ENCODE measurements around the gene ZNF438.

ZNF438 gene

GRCh38 chr10:30821994-30822692 is 209.5 kb downstream of the ZNF438 start:
- DNase-seq: no peak

GRCh38 chr10:30821261-30821993 is 210.2 kb downstream of the ZNF438 start:
- no peak for DNase-seq

GRCh38 chr10:30820261-30820991 is 211.2 kb downstream of the ZNF438 start:
- DNase-seq: no peak

- no peak for DNase-seq
Measured at GRCh38 chr10:30819341-30820181, 212.1 kb downstream of the ZNF438 start.

- no peak for DNase-seq
Measured at GRCh38 chr10:30818854-30819253, 212.8 kb downstream of the ZNF438 start.

GRCh38 chr10:30818010-30818660 is 213.5 kb downstream of the ZNF438 start:
- no peak for DNase-seq

GRCh38 chr10:30817541-30817940 is 214.1 kb downstream of the ZNF438 start:
- DNase-seq: no peak

GRCh38 chr10:30816820-30817171 is 214.9 kb downstream of the ZNF438 start:
- no peak for DNase-seq

GRCh38 chr10:30816159-30816819 is 215.4 kb downstream of the ZNF438 start:
- DNase-seq: no peak

- DNase-seq: no peak
Measured at GRCh38 chr10:30813872-30814481, 217.7 kb downstream of the ZNF438 start.

GRCh38 chr10:30812018-30812851 is 219.4 kb downstream of the ZNF438 start:
- DNase-seq: no peak

- DNase-seq: no peak
Measured at GRCh38 chr10:30811276-30812017, 220.2 kb downstream of the ZNF438 start.

- DNase-seq: no peak
Measured at GRCh38 chr10:30810416-30810815, 221.2 kb downstream of the ZNF438 start.

GRCh38 chr10:30806850-30807249 is 224.8 kb downstream of the ZNF438 start:
- DNase-seq: no peak

GRCh38 chr10:30805061-30805460 is 226.6 kb downstream of the ZNF438 start:
- no peak for DNase-seq

- DNase-seq: no peak
Measured at GRCh38 chr10:30804478-30805055, 227.1 kb downstream of the ZNF438 start.

GRCh38 chr10:30803892-30804322 is 227.8 kb downstream of the ZNF438 start:
- DNase-seq: no peak

GRCh38 chr10:30803058-30803457 is 228.6 kb downstream of the ZNF438 start:
- DNase-seq: no peak

- no peak for DNase-seq
Measured at GRCh38 chr10:30800368-30800767, 231.3 kb downstream of the ZNF438 start.
